Calu3 (cell line): ENCODE results near the gene RBFOX1. TPM values are rescaled to one million over a fixed set of nuclear protein-coding genes. Genes with fewer than 3 reads are reported as not detected.

Experiments used
- BruUV-seq: library from RNA; stranded (reverse); fragments of 400-500 nt; replicated peaks from 2 replicates; lab custom pipeline; 2021; lab: Mats Ljungman, UMichigan
- CTCF ChIA-PET: fragments of 300-600 bp; sonication (Branson Sonifier 250); formaldehyde crosslinking; loops from one replicate; lab custom pipeline; 2022; ENCODE audit warnings: antibody characterized with exemption; lab: Charles Lee
- DNase-seq: peaks from one replicate; pipeline ENCODE4 v3.0.0; 2022
- H3K27ac Mint-ChIP-seq: one replicate; pipeline ENCODE4 v1.8.0; 2022; ENCODE audit warnings: mixed read lengths; ENCODE audit not compliant: unreplicated experiment
- H3K27me3 Mint-ChIP-seq: one replicate; pipeline ENCODE4 v1.8.0; 2022; ENCODE audit warnings: mixed read lengths; ENCODE audit not compliant: unreplicated experiment
- H3K36me3 Mint-ChIP-seq: one replicate; pipeline ENCODE4 v1.8.0; 2022; ENCODE audit warnings: mild to moderate bottlenecking, moderate library complexity, mixed read lengths; ENCODE audit not compliant: insufficient read depth, unreplicated experiment
- H3K4me1 Mint-ChIP-seq: one replicate; pipeline ENCODE4 v1.8.0; 2022; ENCODE audit warnings: mild to moderate bottlenecking, low read depth, mixed read lengths; ENCODE audit not compliant: unreplicated experiment
- H3K4me3 Mint-ChIP-seq: one replicate; pipeline ENCODE4 v1.8.0; 2022; ENCODE audit warnings: mild to moderate bottlenecking, low read depth, moderate library complexity, mixed read lengths; ENCODE audit not compliant: unreplicated experiment
- H3K9me3 Mint-ChIP-seq: one replicate; pipeline ENCODE4 v1.8.0; 2022; ENCODE audit warnings: low read depth, mixed read lengths; ENCODE audit not compliant: unreplicated experiment
- intact Hi-C: fragments of 100-400 bp; cut with micrococcal nuclease; formaldehyde crosslinking; loops from one replicate; pipeline ENCODE4 v1.10.0; 2022; ENCODE audit not compliant: unreplicated experiment
- total RNA-seq: library from RNA; stranded (reverse); gene quantifications from 2 replicates; pipeline ENCODE4 v1.2.3, GENCODE V29; 2022
- TF ChIP-seq, protein P1 (sequence below): fragments of 200-600 bp; IDR thresholded peaks from one replicate; pipeline ENCODE4 v1.8.0; 2022; ENCODE audit warnings: antibody characterized with exemption; ENCODE audit not compliant: unreplicated experiment

RBFOX1 gene
- total RNA-seq, 1 experiment from 2014 or later, result not detected

DNA sequence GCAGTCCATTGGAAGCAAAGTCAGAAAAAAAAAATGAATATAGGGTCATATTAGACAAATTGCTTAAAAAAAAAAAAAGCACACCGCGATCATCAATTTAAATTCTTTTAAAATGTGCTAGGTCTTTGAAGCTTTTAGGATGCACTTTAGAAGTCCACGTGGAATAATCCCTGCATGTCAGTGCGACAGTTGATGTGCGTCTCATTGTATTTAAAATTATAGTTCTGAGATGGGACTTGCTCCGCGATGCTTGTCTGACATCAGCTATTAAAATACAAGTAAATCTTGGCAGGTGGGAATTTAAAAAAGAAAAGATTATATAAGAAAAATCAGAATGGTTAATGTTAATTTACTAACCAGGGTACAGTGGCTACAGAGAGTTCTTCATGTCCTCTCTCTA is 105.2 kb downstream of the RBFOX1 start:
- H3K27me3 Mint-ChIP-seq, result no peaks in the 10 kb centered on the region
- no peaks in the 10 kb centered on the region for H3K4me1 Mint-ChIP-seq
- CTCF ChIA-PET, result no interaction called here
- DNase-seq, result no peak
- TF ChIP-seq, protein P1, sequence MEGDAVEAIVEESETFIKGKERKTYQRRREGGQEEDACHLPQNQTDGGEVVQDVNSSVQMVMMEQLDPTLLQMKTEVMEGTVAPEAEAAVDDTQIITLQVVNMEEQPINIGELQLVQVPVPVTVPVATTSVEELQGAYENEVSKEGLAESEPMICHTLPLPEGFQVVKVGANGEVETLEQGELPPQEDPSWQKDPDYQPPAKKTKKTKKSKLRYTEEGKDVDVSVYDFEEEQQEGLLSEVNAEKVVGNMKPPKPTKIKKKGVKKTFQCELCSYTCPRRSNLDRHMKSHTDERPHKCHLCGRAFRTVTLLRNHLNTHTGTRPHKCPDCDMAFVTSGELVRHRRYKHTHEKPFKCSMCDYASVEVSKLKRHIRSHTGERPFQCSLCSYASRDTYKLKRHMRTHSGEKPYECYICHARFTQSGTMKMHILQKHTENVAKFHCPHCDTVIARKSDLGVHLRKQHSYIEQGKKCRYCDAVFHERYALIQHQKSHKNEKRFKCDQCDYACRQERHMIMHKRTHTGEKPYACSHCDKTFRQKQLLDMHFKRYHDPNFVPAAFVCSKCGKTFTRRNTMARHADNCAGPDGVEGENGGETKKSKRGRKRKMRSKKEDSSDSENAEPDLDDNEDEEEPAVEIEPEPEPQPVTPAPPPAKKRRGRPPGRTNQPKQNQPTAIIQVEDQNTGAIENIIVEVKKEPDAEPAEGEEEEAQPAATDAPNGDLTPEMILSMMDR, result no peak
- no TSS peak for BruUV-seq
- H3K4me3 Mint-ChIP-seq, result no peak overlapping the region
- peaks cover 16% of the 10 kb centered on the region for H3K9me3 Mint-ChIP-seq
- H3K27ac Mint-ChIP-seq, result no peak overlapping the region
- no peaks in the 10 kb centered on the region for H3K36me3 Mint-ChIP-seq
- intact Hi-C loops, result no loop called here

DNA sequence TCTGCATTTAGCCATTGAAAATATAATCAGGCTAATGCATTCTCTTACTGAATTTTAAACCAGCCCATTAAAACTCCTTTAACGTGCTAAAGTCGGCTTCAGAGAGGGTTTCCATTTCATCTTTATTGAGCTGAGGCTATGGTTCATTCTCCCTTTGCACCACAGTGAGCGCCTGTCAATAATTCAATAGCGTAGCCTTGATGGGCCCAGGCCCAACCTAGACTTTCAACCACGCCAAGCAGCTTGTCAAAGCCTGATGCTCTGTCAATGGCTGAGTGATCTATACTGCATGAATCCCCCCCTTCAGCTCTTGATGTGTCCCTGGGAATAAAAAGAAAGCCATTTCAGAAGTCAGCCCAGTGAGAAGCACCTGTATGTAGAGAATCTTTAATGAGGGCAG is 106.0 kb downstream of the RBFOX1 start:
- no peak for DNase-seq
- BruUV-seq, result no TSS peak
- Mint-ChIP-seq H3K27me3 (no peaks in the 10 kb centered on the region), H3K4me1 (no peaks in the 10 kb centered on the region), H3K4me3 (no peak overlapping the region), H3K36me3 (no peaks in the 10 kb centered on the region), H3K27ac (no peak overlapping the region), H3K9me3 (peaks cover 16% of the 10 kb centered on the region)
- CTCF ChIA-PET, result no interaction called here
- intact Hi-C loops, result no loop called here
- TF ChIP-seq, protein P1, result no peak

DNA sequence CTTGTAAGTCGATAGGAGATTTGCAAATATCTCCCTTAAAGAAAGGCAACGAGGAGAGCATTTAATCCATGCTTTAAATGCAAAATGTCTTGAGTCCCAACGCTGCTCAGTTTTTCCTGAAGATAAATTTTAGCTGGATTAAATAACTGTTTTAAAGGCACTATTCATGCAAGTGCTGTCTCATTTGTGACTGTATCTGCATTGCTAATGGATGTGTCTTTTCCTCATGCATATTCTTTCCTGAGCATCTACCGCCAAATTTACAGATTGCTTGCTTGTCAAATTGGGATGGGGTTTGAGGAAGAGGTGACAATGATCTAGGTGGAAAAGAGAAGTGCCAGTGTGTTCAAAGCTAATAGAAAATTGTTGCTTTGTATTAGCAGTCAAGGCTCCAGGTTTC is 106.9 kb downstream of the RBFOX1 start:
- intact Hi-C loops, result no loop called here
- Mint-ChIP-seq H3K4me3 (no peak overlapping the region), H3K9me3 (peaks cover 13% of the 10 kb centered on the region), H3K27me3 (no peaks in the 10 kb centered on the region), H3K27ac (no peak overlapping the region), H3K36me3 (no peaks in the 10 kb centered on the region), H3K4me1 (no peaks in the 10 kb centered on the region)
- CTCF ChIA-PET, result no interaction called here
- TF ChIP-seq, protein P1, result no peak
- no peak for DNase-seq
- BruUV-seq, result no TSS peak

DNA sequence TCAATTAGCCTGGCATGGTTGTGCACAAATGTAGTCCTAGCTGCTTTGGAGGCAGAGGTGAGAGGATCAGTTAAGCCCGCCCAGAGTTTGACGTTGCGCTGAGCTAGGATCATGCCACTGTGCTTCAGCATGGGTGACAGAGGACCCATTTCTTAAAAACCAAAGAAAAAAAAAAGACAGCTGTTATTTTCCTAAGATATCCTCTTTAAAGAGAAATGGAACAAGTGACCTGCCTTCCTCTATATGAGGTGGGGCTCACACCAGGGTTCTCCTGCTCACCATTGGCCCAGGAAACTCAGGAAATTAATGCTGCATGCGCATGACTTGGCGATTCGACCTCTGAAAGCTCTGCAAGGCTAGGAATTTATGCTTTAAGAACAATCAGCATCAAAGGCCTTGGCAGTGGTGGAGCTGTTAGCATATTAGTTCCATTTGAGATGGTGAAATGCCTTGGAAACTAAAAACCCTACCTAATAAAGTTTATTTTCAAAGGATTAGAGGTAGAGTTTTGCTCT is 108.3 kb downstream of the RBFOX1 start:
- CTCF ChIA-PET, result no interaction called here
- no peak overlapping the region for H3K4me3 Mint-ChIP-seq
- DNase-seq, result no peak
- no peaks in the 10 kb centered on the region for H3K4me1 Mint-ChIP-seq
- peaks cover 10% of the 10 kb centered on the region for H3K9me3 Mint-ChIP-seq
- no peaks in the 10 kb centered on the region for H3K36me3 Mint-ChIP-seq
- TF ChIP-seq, protein P1, result no peak
- no peak overlapping the region for H3K27ac Mint-ChIP-seq
- no peaks in the 10 kb centered on the region for H3K27me3 Mint-ChIP-seq
- BruUV-seq, result no TSS peak
- intact Hi-C loops, result no loop called here
